Activated gamma-delta T cell treated with anti-CD3 and anti-CD28 coated beads, Interleukin-2, amount 50 U/mL, for 16 hours (primary cell): ENCODE data around the gene RPL14.

Experiments
- DNase-seq: peaks from one replicate; pipeline ENCODE4 v3.0.0-alpha.2; 2020; ENCODE audit warnings: low read depth

The RPL14 gene

GRCh38 chr3:40463579-40463978 is 6.4 kb downstream of the RPL14 start:
- DNase-seq: no peak

GRCh38 chr3:40464339-40465110 is 7.4 kb downstream of the RPL14 start:
- DNase-seq: no peak

- DNase-seq: no peak
Observed at GRCh38 chr3:40465111-40465407, 7.9 kb downstream of the RPL14 start.

GRCh38 chr3:40465456-40465855 is 8.3 kb downstream of the RPL14 start:
- no peak for DNase-seq

- no peak for DNase-seq
Observed at GRCh38 chr3:40468018-40468417, 10.9 kb downstream of the RPL14 start.

GRCh38 chr3:40470701-40471100 is 13.6 kb downstream of the RPL14 start:
- DNase-seq: no peak

GRCh38 chr3:40476478-40477470 is 19.6 kb downstream of the RPL14 start, which contains the start of gene ZNF619:
ZNF619 (plus strand) TSS chr3:40477122; CDS start chr3:40477980, 858 bp downstream.
- DNase-seq: peak; percentile 19

GRCh38 chr3:40477666-40478065 is 20.5 kb downstream of the RPL14 start:
- DNase-seq: no peak

- DNase-seq: no peak
Observed at GRCh38 chr3:40487172-40487571, 30.0 kb downstream of the RPL14 start.

GRCh38 chr3:40490916-40491315 is 33.8 kb downstream of the RPL14 start:
- DNase-seq: no peak

- DNase-seq: no peak
Observed at GRCh38 chr3:40494698-40495097, 37.6 kb downstream of the RPL14 start.

GRCh38 chr3:40497288-40497687 is 40.1 kb downstream of the RPL14 start:
- DNase-seq: no peak

- no peak for DNase-seq
Observed at GRCh38 chr3:40499952-40500351, 42.8 kb downstream of the RPL14 start.

GRCh38 chr3:40502034-40502433 is 44.9 kb downstream of the RPL14 start:
- DNase-seq: no peak

GRCh38 chr3:40504636-40505430 is 47.7 kb downstream of the RPL14 start:
- DNase-seq: no peak

- DNase-seq: peak; percentile 14
Observed at GRCh38 chr3:40505599-40506462, 48.7 kb downstream of the RPL14 start, which contains the start of gene ZNF620. ZNF620 (plus strand) TSS chr3:40506039; CDS start chr3:40506353, 314 bp downstream.

GRCh38 chr3:40511031-40511718 is 54.0 kb downstream of the RPL14 start:
- DNase-seq: no peak

GRCh38 chr3:40516201-40516600 is 59.1 kb downstream of the RPL14 start:
- DNase-seq: no peak

GRCh38 chr3:40518067-40518466 is 60.9 kb downstream of the RPL14 start:
- no peak for DNase-seq
